Amniotic epithelial cell (primary cell): ENCODE measurements around the gene ERLEC1.
"Not testable (repeated sequence)": the region's sequence is repeated elsewhere in the genome, so short reads cannot be mapped to it uniquely, and the experiment has no call there.

Experiments used
- DNase-seq: peaks from one replicate; pipeline ENCODE4 v3.0.0-alpha.2; 2010; ENCODE audit warnings: low read depth

The ERLEC1 gene

DNA sequence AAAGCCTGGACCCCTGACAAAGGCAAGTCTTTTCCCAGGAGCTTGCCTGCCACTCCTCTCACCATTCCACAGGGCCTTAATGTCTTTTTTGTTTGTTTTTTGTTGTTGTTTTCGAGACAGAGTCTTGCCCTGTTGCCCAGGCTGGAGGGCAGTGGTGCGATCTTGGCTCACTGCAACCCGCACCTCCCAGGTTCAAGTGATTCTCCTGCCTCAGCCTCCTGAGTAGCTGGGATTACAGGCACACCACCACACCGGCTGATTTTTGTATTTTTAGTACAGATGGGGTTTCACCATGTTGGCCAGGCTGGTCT, 43.1 kb downstream of the ERLEC1 start:
- not testable (repeated sequence) for DNase-seq

DNA sequence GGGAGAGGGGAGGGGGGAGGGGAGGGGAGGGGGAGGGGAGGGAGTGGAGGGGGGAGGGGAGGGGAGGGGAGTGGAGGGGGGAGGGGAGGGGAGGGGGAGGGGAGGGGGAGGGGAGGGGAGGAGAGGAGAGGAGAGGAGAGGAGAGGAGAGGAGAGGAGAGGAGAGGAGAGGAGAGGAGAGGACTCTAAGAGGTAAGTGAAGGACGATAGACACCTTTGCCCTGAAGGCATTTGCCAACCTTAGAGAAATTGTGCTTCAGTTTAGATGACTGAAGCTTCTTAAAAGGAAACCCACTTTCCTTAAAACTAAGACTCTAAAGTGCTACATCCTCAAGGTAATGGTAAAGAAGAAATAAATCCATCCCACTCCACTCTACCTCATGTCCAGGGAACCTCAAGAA, 53.7 kb downstream of the ERLEC1 start:
- DNase-seq, result no peak

DNA sequence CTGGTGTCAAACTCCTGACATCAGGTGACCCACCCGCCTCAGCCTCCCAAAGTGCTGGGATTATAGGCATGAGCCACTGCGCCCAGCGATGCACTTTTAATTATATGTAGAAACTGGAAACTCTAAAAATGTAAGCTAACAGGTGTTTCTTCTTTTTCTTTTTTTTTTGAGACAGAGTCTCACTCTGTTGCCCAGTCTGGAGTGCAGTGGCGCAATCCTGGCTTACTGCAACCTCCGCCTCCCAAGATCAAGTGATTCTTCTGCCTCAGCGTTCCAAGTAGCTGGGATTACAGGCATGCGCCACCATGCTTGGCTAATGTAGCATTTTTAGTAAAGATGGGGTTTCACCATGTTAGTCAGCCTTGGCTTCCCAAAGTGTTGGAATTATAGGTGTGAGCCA, 54.8 kb downstream of the ERLEC1 start:
- DNase-seq, result not testable (repeated sequence)

DNA sequence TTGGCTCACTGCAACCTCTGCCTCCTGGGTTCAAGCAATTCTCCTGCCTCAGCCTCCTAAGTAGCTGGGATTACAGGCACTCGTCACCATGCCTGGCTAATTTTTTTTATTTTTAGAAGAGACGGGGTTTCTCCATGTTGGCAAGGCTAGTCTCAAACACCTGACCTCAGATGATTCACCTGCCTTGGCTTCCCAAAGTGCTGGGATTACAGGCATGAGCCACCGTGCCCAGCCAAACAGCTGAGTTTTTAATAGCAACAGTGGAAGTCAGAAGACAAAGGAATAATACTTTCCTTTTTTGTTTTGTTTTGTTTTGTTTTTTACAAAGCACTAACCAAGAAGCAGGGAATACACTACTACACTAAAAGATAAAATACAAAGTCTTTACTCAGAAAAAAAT, 56.0 kb downstream of the ERLEC1 start:
- DNase-seq, result no peak

DNA sequence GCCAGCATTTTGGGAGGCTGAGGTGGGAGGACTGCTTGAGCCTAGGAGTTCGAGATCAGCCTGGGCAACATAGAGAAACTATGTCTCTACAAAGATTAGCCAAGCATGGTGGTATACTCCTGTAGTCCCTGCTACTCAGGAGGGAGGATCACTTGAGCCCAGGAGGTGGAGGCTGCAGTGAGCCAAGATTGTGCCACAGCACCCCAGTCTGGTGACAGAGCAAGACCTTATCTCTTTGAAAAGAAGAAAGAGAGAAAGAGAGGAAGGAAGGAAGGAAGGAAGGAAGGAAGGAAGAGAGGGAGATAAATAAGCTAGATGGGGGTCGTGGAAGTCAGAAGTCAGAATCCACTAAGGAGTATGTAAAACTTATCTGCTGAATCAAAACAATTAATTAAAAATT, 56.8 kb downstream of the ERLEC1 start:
- DNase-seq, result no peak

DNA sequence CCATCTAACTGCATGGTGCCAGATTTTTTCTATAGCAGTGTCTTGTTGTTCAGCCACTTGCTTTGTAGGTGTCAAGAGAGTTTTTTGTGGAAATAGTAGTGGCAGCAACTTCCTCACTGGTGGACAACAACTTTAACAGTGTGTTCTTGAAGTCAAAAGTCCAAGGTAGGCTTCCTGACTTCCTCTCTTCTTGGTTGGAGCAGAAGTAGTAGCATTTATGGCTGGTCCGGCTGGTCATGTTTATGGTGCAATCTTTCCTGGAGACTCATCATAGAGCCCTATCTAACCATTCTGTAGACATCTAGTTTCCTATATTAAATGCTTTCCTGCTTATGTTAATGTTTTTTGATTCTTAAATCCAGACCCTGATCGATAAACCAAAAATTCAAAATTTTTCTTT, 61.2 kb downstream of the ERLEC1 start:
- no peak for DNase-seq

DNA sequence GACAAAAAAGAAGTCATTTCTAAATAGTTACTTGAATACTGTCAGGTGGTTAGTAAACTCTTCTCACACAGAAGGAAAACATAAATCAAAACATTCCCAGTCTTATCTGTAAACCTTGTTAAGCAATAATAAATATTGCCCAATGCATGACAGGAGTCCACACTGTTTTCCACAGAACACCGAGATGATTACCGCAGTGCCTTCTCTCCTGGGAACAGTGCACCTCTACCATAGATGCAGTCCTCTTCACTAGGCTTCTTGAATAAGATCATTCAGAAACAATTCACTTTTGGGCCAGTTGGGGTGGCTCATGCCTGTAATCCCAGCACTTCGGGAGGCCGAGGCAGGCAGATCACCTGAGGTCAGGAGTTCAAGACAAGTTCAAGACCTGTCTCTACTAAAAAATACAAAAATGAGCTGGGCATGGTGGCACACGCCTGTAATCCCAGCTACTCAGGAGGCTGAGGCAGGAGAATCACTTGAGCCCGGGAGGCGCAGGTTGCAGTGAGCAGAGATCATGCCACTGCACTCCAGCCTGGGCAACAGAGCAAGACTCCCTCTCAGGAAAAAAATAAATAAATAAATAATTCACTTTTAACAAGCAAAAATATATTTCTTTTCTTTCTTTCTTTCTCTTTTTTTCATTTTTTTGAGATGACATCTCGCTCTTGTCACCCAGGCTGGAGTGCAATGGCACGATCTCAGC, 64.4 kb downstream of the ERLEC1 start:
- DNase-seq, result peak; percentile 95

DNA sequence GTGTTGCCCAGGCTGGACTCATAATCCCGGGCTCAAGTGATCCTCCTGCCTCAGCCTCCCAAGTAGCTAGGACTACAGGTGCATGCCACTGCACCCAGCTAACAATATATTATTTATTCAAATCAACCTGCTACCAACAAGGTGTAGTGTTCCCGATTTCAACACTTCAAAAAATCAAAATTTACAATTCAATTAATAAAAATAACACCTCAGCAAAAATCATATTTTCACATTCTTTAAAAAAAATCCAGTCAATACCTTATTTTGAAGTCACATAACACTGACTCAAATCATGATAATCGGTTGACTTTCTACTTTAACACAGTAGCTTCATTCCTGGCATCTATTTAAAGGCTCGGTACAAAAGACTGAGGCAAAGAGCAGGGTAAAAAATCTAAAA, 65.7 kb downstream of the ERLEC1 start:
- DNase-seq, result no peak

DNA sequence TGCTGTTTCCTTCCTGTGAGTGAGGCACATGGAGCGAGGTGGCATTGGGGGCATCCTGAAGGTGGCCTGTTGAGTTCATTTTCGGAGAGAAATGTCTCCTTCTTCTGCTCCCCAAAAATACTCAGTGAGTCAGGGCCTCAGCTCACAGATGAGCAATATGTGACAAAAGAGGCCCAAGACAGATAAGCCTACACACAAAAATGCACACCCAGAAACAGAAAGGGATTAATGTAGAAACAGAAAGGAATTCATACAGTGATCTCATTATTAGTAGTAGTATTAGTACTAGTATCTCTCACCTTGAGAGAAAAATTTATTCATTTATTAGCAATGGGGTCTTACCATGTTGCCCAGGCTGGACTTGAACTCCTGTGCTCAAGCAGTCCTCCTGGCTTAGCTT, 67.8 kb downstream of the ERLEC1 start:
- DNase-seq, result peak; percentile 37

DNA sequence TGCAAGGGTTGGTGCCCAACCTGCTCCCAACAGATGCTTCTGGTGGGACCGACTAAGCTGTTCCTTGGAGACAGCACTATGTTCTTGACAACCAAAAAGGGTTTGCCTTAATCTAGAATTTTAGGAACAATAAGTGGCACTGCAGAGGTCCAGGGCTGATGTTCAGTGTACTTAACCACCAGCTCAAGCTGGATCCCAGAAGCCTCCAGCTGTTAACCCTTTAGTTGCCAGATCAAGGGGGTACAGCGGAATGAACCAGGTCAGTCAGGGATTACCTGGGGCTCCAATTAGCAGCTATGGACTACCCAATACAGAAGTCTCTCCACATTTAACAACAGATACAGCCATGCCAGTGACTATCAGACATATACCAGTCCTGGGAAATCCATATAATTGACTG, 69.4 kb downstream of the ERLEC1 start:
- no peak for DNase-seq

DNA sequence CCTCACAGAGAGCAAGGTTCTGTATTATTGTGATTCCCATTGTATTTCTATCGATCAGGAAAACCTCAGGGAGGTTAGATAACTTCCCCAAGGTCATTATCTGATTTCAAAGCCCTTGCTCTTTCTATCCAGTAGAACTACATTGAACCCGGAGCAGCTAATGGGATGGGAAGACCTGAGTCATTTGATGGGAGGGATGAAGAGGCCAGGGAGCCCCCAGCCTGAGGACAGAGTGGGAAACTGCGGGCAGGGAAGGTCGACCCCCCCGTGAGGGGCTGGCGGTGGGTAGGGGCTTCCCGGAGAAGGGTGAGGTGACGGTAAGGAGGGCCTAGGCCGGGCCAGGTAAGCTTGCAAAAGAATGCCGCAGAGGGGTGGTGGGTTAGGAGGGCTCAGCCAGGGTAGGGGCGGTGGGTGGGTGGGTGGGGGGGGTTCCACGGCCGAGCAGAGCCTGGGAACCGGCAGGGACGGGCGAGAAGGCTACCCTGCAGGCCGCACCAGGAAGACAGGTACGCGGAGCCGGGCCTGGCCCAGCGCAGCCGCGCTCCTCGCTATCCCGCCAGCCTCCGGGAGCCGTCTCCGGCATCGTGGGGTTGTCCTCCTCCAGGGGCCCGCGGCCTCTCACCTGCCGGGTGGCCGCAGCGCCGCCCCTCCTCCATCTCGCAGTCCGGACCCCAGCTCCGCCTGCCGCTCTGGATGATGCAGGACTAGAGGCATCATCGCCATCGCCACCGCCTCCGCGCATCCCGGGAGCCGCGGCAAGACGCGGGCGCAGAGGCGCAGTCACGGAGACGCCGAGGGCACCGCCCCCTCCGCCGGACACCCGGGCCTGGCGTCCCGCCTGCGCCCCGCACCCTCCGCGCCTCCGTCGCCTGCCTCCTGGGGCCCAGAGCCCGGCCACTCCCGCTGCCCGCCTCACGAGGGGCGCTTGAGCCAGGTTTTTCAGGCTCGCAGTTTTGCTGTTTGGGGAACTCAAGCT, 72.7 kb downstream of the ERLEC1 start, which contains the start of gene GPR75:
Gene GPR75, minus strand, starts transcription at position 762 of the 976 bp plus-strand sequence. CDS start 5,211 bp downstream, outside the sequence.
- peak; percentile 21 for DNase-seq

DNA sequence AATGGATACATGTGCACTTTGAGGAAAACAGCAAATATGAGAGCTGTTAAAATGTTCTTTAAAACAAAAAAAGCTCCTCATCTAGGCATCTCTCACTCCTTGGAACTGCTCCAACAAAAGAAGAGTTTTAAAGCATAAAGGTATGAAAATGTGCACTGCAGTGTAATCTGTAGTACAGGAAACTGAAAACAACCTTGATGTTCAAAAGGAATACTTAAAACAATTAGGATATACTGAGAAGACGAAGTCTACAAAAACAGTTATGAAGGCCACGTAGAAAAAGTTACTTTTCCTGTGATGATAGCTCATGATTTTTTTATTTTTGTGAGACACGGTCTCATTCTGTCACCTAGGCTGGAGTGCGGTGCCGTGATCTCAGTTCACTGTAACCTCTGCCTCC, 75.0 kb downstream of the ERLEC1 start:
- DNase-seq, result no peak

DNA sequence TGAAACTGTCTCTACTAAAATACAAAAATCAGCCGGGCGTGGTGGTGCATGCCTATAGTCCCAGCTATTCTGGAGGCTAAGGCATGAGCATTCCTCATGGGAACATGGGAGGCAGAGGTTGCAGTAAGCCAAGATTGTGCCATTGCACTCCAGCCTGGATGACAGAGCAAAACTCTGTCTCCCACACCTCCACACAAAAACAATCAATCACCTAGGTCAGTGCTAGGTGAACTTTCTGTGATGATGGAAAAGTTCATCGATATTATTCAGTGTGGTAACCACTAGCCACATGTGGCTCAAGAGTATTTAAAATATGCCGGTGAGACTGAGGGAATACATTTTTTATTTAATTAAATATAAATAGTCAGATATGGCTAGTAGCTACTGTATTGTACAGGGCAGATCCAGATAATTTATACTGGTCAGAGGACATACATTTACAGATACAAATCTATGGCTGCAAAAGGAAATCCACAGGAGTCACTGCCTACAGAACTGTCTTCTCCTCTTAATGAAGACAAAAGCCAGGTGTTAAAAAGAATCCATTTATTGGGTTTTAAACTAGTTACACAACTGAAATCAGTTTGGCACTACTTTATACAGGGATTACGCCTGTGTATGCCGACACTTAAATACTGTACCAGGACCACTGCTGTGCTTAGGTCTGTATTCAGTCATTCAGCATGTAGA, 76.8 kb downstream of the ERLEC1 start:
- DNase-seq, result peak; percentile 11

DNA sequence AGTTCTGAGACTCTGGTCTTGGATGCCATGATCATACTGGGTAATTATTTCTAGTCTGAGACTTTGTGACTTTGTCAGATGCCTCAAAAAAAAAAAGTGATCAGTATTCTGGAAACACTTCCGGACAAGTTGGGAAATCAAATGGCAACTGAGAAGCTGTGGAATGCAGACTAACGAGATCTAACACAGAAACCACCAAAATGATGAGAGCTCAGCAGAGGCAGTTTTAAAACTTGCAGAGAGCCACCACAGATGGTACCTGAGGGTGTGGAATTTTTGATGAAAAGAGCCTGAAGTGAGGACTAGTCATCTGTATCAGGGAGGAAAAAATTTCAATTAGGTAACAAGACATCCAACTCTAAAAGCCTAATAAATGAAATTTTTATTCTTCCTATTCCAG, 78.4 kb downstream of the ERLEC1 start:
- no peak for DNase-seq

DNA sequence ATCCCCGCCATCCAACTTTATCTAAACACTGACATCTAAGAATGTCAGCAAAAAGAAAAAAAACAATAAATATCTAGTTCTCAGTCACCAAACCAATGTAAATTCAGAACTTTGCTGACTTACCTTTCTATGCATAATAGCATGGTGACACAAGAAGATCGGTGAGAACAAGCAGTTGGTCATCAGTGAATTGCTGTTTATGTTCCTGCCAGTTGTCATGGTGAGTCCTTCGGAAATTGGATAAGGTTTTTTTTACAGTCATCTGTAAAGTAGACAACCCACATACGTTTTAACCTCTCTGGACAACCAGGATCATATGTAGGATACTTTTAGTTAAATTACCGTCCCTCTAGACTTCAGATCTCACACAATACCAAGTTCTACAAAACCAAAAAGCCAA, 79.1 kb downstream of the ERLEC1 start:
- DNase-seq, result no peak

DNA sequence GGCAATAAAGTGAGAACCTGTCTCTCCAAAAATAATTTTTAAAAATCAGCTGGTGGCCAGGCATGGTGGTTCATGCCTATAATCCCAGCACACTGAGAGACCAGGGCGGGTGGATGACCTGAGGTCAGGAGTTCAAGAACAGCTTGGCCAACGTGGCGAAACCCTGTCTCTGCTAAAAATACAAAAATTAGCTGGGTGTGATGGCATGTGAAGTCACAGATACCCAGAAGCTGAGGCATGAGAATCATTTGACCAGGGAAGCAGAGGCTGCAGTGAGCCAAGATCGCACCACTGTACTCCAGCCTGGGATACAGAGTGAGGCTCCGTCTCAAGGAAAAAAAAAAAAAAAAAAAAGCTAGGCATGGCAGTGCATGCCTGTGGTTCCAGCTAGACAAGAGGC, 80.3 kb downstream of the ERLEC1 start:
- DNase-seq, result no peak

DNA sequence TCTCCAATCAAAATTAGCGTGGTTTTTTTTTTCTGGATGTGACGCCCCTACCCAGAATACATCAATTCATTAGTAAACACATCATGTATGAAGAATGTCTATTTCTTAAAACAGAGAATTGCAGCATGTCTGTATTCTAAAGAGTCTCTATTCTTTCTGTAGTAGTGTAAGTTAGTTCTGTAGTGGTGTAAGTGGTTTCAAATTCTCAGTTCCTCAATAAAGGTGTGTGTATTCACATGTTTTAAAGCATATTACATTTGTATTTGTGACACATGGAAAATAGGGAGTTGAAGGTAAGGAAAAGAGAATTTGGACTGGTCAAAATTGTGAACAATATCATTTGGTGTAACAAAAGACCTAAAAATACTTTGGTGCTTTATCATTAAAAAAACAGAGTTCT, 80.9 kb downstream of the ERLEC1 start:
- DNase-seq, result no peak
